Stimulated activated CD8-positive, alpha-beta memory T cell treated with anti-CD3 and anti-CD28 coated beads, Interleukin-12 subunit alpha, Interleukin-12 subunit beta, amount 100 ng/mL, for 4 hours (primary cell): ENCODE results near the gene XYLT1.

ENCODE experiments used
- DNase-seq: peaks from one replicate; pipeline ENCODE4 v3.0.0-alpha.2; 2020; ENCODE audit warnings: low read depth

XYLT1 gene

GRCh38 chr16:17184026-17184425 is 286.7 kb downstream of the XYLT1 start:
- no peak for DNase-seq

- DNase-seq: no peak
Observed at GRCh38 chr16:17177959-17178905, 292.5 kb downstream of the XYLT1 start.

DNA sequence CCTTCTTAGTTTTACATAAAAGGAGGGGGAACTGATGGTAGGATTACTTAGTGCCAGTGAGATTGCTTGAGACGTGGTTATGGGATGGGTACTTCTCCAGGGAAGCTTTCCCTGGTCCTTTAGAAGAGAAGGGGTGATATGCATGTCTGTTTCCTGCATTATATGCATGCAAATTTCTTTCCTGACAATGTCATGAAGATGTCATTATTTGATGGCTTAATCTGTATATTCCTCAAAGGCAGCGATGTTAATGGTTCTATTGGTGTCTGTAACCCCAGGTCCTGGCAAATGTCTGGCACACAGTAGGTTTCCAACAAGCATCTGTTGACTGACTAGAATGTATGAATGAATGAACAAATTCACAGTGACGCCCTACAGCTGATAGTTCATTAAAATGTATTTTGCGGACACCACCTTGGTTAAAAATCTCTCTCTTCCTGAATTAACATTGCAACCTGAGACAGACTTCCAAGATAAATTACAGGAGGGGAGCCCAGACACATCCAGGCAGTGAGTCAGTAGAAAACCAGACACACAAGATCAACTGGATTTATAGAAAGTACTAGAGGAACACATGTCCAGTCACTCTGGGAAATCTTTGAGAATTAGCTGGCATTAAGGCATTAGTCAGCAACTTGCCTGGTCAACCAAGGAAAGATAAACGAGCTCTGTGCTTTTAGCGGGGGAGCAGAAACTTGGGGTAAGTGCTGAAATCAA is 293.4 kb downstream of the XYLT1 start:
- DNase-seq: no peak

- DNase-seq: no peak
Observed at GRCh38 chr16:17176199-17176598, 294.6 kb downstream of the XYLT1 start.

DNA sequence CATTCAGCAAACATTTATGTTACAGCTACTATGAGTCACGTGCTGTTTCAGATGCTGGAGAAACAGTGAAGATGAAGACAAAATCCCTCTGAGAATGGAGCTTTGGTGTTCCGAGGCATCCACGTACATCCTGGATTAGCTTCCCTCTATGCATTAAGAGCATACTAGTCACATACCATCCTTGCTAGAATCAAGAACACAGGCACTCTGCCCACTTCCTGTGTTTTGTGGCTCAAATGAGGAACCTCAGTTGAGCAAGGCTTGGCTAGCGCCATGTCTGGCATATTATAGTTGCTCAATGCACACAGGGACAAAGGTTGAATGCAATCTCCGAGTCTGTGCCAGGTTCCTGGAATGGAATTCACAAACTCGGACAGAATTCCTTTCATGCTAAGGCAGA is 297.5 kb downstream of the XYLT1 start:
- DNase-seq: no peak

GRCh38 chr16:17171250-17172143 is 299.3 kb downstream of the XYLT1 start:
- no peak for DNase-seq

- no peak for DNase-seq
Observed at GRCh38 chr16:17170435-17170834, 300.3 kb downstream of the XYLT1 start.

DNA sequence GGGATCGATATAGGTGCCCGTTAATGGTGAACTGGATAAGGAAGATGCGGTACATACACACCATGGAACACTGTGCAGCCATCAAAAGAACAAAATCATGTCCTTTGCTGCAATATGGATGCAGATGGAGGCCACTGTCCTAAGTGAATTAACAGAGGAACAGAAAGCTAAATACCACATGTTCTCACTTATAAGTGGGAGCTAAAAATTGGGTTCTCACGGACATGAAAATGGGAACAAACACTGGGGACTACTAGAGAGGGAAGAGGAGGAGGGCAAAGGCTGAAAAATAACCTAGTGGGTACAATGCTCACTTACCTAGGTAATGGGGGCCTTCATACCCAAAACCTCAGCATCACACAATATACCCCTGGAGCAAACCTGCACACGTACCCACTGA is 302.6 kb downstream of the XYLT1 start:
- DNase-seq: no peak

- no peak for DNase-seq
Observed at GRCh38 chr16:17166095-17166494, 304.7 kb downstream of the XYLT1 start.

DNA sequence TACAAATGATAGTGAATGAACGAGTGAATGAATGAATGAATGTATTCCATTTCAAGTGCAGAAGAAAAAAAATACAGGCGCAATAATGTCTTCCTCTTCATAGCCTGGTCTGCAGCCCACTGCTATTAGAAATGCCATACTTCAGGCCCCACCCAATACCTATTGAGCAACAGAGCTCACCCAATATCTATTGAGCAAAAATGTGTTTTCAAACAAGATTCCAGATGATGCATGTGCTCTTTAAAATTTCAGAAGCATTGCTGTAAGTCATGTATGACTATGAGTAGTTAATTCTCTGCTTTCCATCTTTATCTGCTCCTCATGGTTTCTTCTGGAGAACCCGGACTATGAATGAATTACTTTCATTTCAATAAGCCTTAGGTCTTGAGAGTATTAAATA is 308.2 kb downstream of the XYLT1 start:
- no peak for DNase-seq

DNA sequence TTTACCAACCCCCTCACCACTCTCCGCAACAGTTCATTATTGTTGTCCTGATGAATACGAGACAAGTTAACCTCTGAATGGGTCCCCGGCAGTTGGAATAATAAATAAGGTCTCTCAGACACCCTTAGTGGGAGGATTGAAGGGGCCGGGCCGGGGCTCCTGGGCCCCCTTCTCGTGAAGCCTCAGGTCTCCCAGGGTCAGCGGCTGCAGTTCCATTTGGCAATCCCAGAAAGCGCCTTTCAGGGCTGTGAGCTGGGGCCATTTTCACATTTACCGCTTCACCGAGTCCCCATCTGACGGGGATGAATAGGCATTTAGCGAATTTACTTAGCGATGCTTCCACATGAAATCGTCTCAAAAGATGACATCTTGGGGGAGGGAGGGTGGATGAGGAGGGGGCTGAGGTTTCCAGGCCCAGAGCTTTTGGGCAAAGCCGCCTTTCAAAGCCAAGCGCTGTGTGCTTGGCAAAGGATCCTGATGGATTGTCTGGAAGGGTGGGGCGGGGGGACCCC is 309.8 kb downstream of the XYLT1 start:
- no peak for DNase-seq

GRCh38 chr16:17160285-17160853 is 310.4 kb downstream of the XYLT1 start:
- no peak for DNase-seq

GRCh38 chr16:17159617-17160016 is 311.1 kb downstream of the XYLT1 start:
- no peak for DNase-seq

GRCh38 chr16:17155936-17156335 is 314.8 kb downstream of the XYLT1 start:
- no peak for DNase-seq

GRCh38 chr16:17155485-17155884 is 315.3 kb downstream of the XYLT1 start:
- DNase-seq: no peak

GRCh38 chr16:17154981-17155380 is 315.8 kb downstream of the XYLT1 start:
- DNase-seq: no peak

DNA sequence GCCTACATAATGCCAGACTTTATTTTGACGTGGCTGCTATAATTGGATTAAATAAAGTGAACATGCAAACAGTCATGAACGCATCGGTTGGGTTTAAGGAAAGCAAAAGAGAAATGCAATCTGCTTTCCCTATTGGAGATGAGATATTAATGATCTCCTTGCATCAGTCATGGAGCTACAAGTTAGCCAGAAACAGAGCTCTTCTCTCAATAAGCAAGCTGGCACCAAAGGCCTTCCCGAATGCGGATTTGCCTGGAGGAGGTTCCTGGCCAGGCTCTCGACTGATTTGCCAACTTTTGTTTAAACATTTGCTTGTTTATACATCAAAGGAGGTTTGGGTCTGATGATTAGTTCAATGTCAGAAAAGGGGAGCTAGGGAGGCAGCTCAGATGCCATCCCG is 318.4 kb downstream of the XYLT1 start:
- DNase-seq: no peak

GRCh38 chr16:17151335-17151734 is 319.4 kb downstream of the XYLT1 start:
- no peak for DNase-seq

DNA sequence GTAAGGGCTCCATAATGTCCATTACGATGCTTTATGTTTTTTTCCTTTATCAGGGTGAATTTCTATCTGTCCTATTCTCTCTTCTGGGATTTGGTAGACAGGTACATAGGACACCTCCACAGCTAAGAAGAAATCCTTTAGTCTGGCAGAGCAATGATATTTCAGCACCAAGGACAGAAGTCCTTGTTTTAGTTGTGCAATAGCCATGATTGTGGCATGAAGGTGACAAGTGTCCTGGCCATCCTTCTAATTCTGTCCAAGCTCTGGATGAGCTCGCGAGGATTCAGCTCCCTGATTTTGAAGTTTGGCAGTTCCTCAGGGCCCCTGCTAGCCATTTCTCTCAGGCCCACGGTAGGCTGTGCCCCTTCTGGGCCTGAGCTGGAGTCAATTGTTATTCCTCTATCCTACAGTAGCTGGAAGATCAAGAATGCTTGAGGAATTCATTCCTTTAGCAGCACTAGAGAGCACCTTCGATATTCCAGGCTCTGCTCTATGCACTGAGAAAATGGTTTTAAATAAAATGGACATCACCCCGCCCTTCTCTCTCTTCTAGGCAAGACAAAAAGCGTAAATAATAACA is 320.8 kb downstream of the XYLT1 start:
- no peak for DNase-seq

- DNase-seq: no peak
Observed at GRCh38 chr16:17147942-17148341, 322.8 kb downstream of the XYLT1 start.

DNA sequence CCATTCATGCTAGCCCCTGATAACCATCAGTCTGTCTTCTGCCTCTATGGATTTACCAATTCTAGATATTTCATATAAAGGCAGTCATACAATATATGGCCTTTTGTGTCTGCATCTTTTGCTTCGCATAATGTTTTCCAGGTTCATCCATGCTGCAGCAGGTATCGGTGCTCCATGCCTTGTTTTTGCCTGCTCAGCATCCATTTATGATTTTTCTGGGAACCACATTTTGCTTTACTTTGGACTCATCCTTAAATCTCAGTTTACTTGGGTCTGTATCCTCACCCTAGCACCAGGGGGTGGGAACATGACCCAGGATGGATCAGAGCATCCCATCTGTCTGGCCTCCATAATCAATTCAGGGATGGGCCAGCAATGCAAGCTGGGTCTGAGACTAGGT is 325.7 kb downstream of the XYLT1 start:
- DNase-seq: no peak
